Measurements from ENCODE around the gene BRIP1.
"Not testable (repeated sequence)": the region's sequence is repeated elsewhere in the genome, so short reads cannot be mapped to it uniquely, and the experiment has no call there.

The BRIP1 gene

GRCh38 chr17:61878984-61879612 lies 15.8 kb upstream of the BRIP1 start:
- no peaks in the 10 kb centered on the region for H3K9me3 ChIP-seq (ENCODE audit: low read length)
- no peak overlapping the region for H3K4me3 ChIP-seq (ENCODE audit: low read length)
- no peaks in the 10 kb centered on the region for H3K4me1 ChIP-seq (ENCODE audit: insufficient read depth, low read length)
- H2AFZ ChIP-seq (ENCODE audit: low read depth, low read length) = no peak overlapping the region
- H3K27me3 ChIP-seq (ENCODE audit: insufficient read depth, low read length) = no peaks in the 10 kb centered on the region
- peaks cover 58% of the 10 kb centered on the region for H3K36me3 ChIP-seq (ENCODE audit: insufficient read depth, low read length)

DNA sequence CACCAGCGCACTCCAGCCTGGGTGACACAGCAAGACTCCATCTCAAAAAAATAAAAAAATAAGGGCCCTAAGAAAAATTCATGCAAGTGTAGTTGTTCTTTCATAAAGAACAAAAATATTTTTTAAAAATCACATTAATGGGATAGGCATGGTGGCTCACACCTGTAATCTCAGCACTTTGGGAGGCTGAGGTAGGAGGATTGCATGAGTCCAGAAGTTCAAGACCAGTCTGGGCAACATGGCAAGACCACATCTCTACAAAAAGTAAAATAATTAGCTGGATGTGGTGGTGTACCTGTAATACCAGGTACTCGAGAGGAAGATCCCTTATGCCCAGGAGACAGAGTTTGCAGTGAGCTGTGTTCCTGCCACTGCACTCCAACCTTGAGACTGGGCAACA lies 15.2 kb upstream of the BRIP1 start:
- Histone ChIP-seq H2AFZ (ENCODE audit: low read depth, low read length) (no peak overlapping the region), H3K4me1 (ENCODE audit: insufficient read depth, low read length) (no peaks in the 10 kb centered on the region), H3K4me3 (ENCODE audit: low read length) (no peak overlapping the region), H3K36me3 (ENCODE audit: insufficient read depth, low read length) (peaks cover 57% of the 10 kb centered on the region), H3K27me3 (ENCODE audit: insufficient read depth, low read length) (no peaks in the 10 kb centered on the region), H3K9me3 (ENCODE audit: low read length) (no peaks in the 10 kb centered on the region)

GRCh38 chr17:61877837-61878236 lies 14.5 kb upstream of the BRIP1 start:
- H3K4me3 ChIP-seq (ENCODE audit: low read length) = no peak overlapping the region
- peaks cover 56% of the 10 kb centered on the region for H3K36me3 ChIP-seq (ENCODE audit: insufficient read depth, low read length)
- no peaks in the 10 kb centered on the region for H3K27me3 ChIP-seq (ENCODE audit: insufficient read depth, low read length)
- no peaks in the 10 kb centered on the region for H3K9me3 ChIP-seq (ENCODE audit: low read length)
- no peaks in the 10 kb centered on the region for H3K4me1 ChIP-seq (ENCODE audit: insufficient read depth, low read length)
- H2AFZ ChIP-seq (ENCODE audit: low read depth, low read length) = no peak overlapping the region

GRCh38 chr17:61875804-61876203 lies 12.5 kb upstream of the BRIP1 start:
- no peak overlapping the region for H3K4me3 ChIP-seq (ENCODE audit: low read length)
- H3K27me3 ChIP-seq (ENCODE audit: insufficient read depth, low read length) = no peaks in the 10 kb centered on the region
- H3K4me1 ChIP-seq (ENCODE audit: insufficient read depth, low read length) = no peaks in the 10 kb centered on the region
- H2AFZ ChIP-seq (ENCODE audit: low read depth, low read length) = no peak overlapping the region
- H3K36me3 ChIP-seq (ENCODE audit: insufficient read depth, low read length) = peaks cover 61% of the 10 kb centered on the region
- H3K9me3 ChIP-seq (ENCODE audit: low read length) = no peaks in the 10 kb centered on the region

GRCh38 chr17:61875285-61875684 lies 12.0 kb upstream of the BRIP1 start:
- Histone ChIP-seq H3K36me3 (ENCODE audit: insufficient read depth, low read length) (peaks cover 62% of the 10 kb centered on the region), H3K4me1 (ENCODE audit: insufficient read depth, low read length) (no peaks in the 10 kb centered on the region), H3K4me3 (ENCODE audit: low read length) (no peak overlapping the region), H3K27me3 (ENCODE audit: insufficient read depth, low read length) (no peaks in the 10 kb centered on the region), H3K9me3 (ENCODE audit: low read length) (no peaks in the 10 kb centered on the region), H2AFZ (ENCODE audit: low read depth, low read length) (no peak overlapping the region)

DNA sequence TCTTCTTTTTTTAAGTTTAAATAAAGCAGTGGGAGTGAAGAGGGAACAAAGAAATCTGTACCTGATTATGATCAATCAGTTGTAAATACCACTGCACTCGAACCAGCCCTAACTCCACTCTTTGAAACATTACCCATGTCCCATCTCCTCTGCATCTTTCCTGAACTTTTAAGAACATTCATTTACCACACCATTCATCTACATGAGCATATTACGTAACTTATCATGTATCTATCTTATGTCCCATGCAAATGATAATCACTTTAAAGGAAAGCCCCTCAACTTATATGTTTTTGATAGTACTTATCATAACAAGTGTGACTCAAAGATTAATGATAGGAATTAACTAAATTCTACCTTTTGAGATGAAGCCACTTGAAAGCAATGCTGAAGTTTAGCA lies 10.7 kb upstream of the BRIP1 start:
- no peaks in the 10 kb centered on the region for H3K9me3 ChIP-seq (ENCODE audit: low read length)
- no peaks in the 10 kb centered on the region for H3K4me1 ChIP-seq (ENCODE audit: insufficient read depth, low read length)
- no peak overlapping the region for H3K4me3 ChIP-seq (ENCODE audit: low read length)
- H2AFZ ChIP-seq (ENCODE audit: low read depth, low read length) = no peak overlapping the region
- no peaks in the 10 kb centered on the region for H3K27me3 ChIP-seq (ENCODE audit: insufficient read depth, low read length)
- H3K36me3 ChIP-seq (ENCODE audit: insufficient read depth, low read length) = peaks cover 64% of the 10 kb centered on the region

DNA sequence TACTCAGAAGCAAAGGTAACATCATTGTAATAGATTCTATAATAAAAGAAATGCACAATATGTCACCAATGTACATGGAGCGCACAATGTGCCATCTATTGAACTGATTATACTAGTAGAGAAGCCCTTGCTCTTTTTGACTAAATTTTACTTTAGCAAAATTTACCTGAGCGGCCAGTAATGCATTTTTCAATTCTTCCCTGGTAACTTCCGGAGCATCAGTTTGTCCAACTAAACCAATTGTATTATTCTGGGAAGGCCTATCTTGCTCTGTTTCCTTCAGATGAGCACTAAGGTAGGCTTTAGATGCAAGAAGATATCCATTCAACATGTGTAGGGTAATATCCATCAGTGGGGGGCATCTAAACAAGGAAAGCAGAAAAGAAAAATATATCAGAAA lies 8.8 kb upstream of the BRIP1 start:
- no peaks in the 10 kb centered on the region for H3K9me3 ChIP-seq (ENCODE audit: low read length)
- H3K4me1 ChIP-seq (ENCODE audit: insufficient read depth, low read length) = no peaks in the 10 kb centered on the region
- no peaks in the 10 kb centered on the region for H3K27me3 ChIP-seq (ENCODE audit: insufficient read depth, low read length)
- H3K36me3 ChIP-seq (ENCODE audit: insufficient read depth, low read length) = peaks cover 67% of the 10 kb centered on the region
- no peak overlapping the region for H2AFZ ChIP-seq (ENCODE audit: low read depth, low read length)
- H3K4me3 ChIP-seq (ENCODE audit: low read length) = no peak overlapping the region

DNA sequence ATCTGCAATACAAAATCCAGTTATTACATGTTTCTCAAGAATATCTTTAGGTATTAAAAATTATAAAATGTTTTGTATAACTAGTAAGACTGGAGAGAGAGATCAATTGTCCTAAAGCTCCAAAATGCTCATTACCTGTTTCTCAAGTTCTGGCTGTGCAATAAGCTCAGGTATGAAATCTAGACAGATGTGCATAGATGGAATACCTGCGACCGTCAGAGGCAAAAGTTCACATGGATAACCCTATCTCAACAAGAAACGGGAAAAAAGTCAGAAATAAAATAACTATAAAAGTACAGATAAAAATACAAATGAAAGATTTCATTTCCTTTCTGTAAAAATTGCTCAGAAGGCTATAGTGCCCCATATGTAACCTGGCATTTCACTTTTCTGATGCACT lies 5.8 kb upstream of the BRIP1 start:
- Histone ChIP-seq H3K9me3 (ENCODE audit: low read length) (no peaks in the 10 kb centered on the region), H2AFZ (ENCODE audit: low read depth, low read length) (no peak overlapping the region), H3K4me3 (ENCODE audit: low read length) (no peak overlapping the region), H3K36me3 (ENCODE audit: insufficient read depth, low read length) (peaks cover 59% of the 10 kb centered on the region), H3K4me1 (ENCODE audit: insufficient read depth, low read length) (peaks cover 3% of the 10 kb centered on the region), H3K27me3 (ENCODE audit: insufficient read depth, low read length) (no peaks in the 10 kb centered on the region)

GRCh38 chr17:61868074-61868473 lies 4.7 kb upstream of the BRIP1 start:
- Histone ChIP-seq H2AFZ (ENCODE audit: low read depth, low read length) (no peak overlapping the region), H3K27me3 (ENCODE audit: insufficient read depth, low read length) (no peaks in the 10 kb centered on the region), H3K36me3 (ENCODE audit: insufficient read depth, low read length) (peaks cover 53% of the 10 kb centered on the region), H3K9me3 (ENCODE audit: low read length) (no peaks in the 10 kb centered on the region), H3K4me1 (ENCODE audit: insufficient read depth, low read length) (peaks cover 7% of the 10 kb centered on the region), H3K4me3 (ENCODE audit: low read length) (no peak overlapping the region)

- peaks cover 8% of the 10 kb centered on the region for H3K4me1 ChIP-seq (ENCODE audit: insufficient read depth, low read length)
- no peak overlapping the region for H2AFZ ChIP-seq (ENCODE audit: low read depth, low read length)
- no peak overlapping the region for H3K4me3 ChIP-seq (ENCODE audit: low read length)
- no peaks in the 10 kb centered on the region for H3K9me3 ChIP-seq (ENCODE audit: low read length)
- peaks cover 47% of the 10 kb centered on the region for H3K36me3 ChIP-seq (ENCODE audit: insufficient read depth, low read length)
- H3K27me3 ChIP-seq (ENCODE audit: insufficient read depth, low read length) = no peaks in the 10 kb centered on the region
Measured at GRCh38 chr17:61867033-61867432, 3.7 kb upstream of the BRIP1 start.

GRCh38 chr17:61863801-61864126 lies 436 bp upstream of the BRIP1 start:
- no peaks in the 10 kb centered on the region for H3K9me3 ChIP-seq (ENCODE audit: low read length)
- H2AFZ ChIP-seq (ENCODE audit: low read depth, low read length) = peak overlapping the region; percentile 93
- peaks cover 18% of the 10 kb centered on the region for H3K4me1 ChIP-seq (ENCODE audit: insufficient read depth, low read length)
- H3K4me3 ChIP-seq (ENCODE audit: low read length) = peak overlapping the region; percentile 93
- H3K27me3 ChIP-seq (ENCODE audit: insufficient read depth, low read length) = no peaks in the 10 kb centered on the region
- H3K36me3 ChIP-seq (ENCODE audit: insufficient read depth, low read length) = peaks cover 33% of the 10 kb centered on the region

DNA sequence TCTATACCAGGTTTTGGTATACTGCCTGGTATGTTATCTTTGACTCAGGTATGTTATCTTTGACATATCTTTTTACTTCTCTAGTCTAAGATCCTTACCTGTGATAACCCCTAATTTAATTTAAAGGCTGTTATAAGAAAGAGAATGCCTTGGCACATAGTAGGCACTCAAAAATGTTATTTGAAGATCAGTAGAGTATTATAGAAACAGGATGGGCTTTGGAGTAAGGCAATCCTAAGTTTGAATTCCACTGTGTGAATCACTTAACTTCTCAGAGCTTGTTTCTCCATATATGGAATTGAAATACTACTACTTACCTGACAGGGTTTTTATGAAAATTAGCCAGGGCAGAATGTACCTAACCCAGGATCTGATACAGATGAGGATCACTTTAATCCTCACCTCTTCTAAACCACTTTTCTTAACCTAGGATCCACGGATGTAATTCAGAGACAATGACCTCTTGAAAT lies 1.2 kb downstream of the BRIP1 start:
- Histone ChIP-seq H3K4me1 (ENCODE audit: insufficient read depth, low read length) (peaks cover 18% of the 10 kb centered on the region), H2AFZ (ENCODE audit: low read depth, low read length) (peak overlapping the region; percentile 93), H3K9me3 (ENCODE audit: low read length) (no peaks in the 10 kb centered on the region), H3K4me3 (ENCODE audit: low read length) (peak overlapping the region; percentile 93), H3K27me3 (ENCODE audit: insufficient read depth, low read length) (no peaks in the 10 kb centered on the region), H3K36me3 (ENCODE audit: insufficient read depth, low read length) (peaks cover 30% of the 10 kb centered on the region)

DNA sequence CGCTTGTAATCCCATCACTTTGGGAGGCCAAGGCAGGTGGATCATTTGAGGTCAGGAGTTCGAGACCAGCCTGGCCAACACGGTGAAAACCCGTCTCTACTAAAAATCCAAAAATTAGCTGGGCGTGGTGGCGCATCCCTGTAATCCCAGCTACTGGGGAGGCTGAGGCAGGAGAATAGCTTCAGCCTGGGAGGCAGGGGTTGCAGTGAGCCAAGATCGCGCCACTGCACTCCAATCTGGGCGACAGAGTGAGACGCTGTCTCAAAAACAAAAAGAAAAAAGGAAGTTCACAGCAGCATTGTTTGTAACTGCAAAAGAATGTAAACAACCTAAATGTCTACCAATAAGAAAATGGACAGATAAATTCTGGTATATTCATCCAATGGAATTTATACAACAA lies 2.9 kb downstream of the BRIP1 start:
- H3K36me3 ChIP-seq (ENCODE audit: insufficient read depth, low read length) = peaks cover 37% of the 10 kb centered on the region
- H3K4me3 ChIP-seq (ENCODE audit: low read length) = not testable (repeated sequence)

GRCh38 chr17:61856035-61856434 lies 7.3 kb downstream of the BRIP1 start:
- peaks cover 67% of the 10 kb centered on the region for H3K36me3 ChIP-seq (ENCODE audit: insufficient read depth, low read length)
- H2AFZ ChIP-seq (ENCODE audit: low read depth, low read length) = no peak overlapping the region
- H3K27me3 ChIP-seq (ENCODE audit: insufficient read depth, low read length) = no peaks in the 10 kb centered on the region
- peaks cover 3% of the 10 kb centered on the region for H3K4me1 ChIP-seq (ENCODE audit: insufficient read depth, low read length)
- H3K4me3 ChIP-seq (ENCODE audit: low read length) = no peak overlapping the region
- H3K9me3 ChIP-seq (ENCODE audit: low read length) = no peaks in the 10 kb centered on the region

More for the DNA sequence above, 2.9 kb downstream of the BRIP1 start:
- not testable (repeated sequence) for H2AFZ ChIP-seq (ENCODE audit: low read depth, low read length); H3K9me3 ChIP-seq (ENCODE audit: low read length); H3K27me3 ChIP-seq (ENCODE audit: insufficient read depth, low read length)
- H3K4me1 ChIP-seq (ENCODE audit: insufficient read depth, low read length) = peaks cover 18% of the 10 kb centered on the region

Data from neuron (in vitro differentiated cells).